K562 (cell line): ENCODE results near the gene BNC2. TPM values are rescaled to one million over a fixed set of nuclear protein-coding genes. Genes with fewer than 3 reads are reported as not detected.

Experiments used
- ATAC-seq: fragments of 200-7000 bp; cut with Tn5 transposase; 3 replicates; pipeline ENCODE4 v1.9.1; 2020; ENCODE audit warnings: moderate library complexity
- BruUV-seq: library from RNA; stranded (reverse); fragments of 400-500 nt; replicated peaks from 2 replicates; lab custom pipeline; 2021; lab: Mats Ljungman, UMichigan
- CTCF ChIA-PET: fragments of 300-600 bp; formaldehyde crosslinking; extraction: SDS; loops from one replicate; lab custom pipeline; 2021; ENCODE audit warnings: low intra/inter-chr PET ratio; lab: Yijun Ruan, JAX
- POLR2A ChIA-PET: fragments of 300-600, 350-650 bp; sonication (Branson Sonifier 250); formaldehyde crosslinking; extraction: SDS; loops from one replicate; lab custom pipeline; 2021; ENCODE audit warnings: antibody characterized with exemption, inconsistent platforms; lab: Yijun Ruan, JAX
- DNase-seq, 4 experiments: peaks; one replicate each; pipeline versions ENCODE4 v3.0.0 to v3.0.0-alpha.2; 2011 to 2018; ENCODE audit warnings: low spot score in 3 of 4, mixed read lengths in 3 of 4; ENCODE audit errors: extremely low read depth in 1 of 4
- FAIRE-seq: peaks from 2 replicates; lab custom pipeline; 2011; peaks lifted over from hg19 to GRCh38; lab: Jason Lieb, UNC
- H2AFZ ChIP-seq: 2 replicates; pipeline ENCODE4 v1.6.0; 2011; ENCODE audit warnings: low read depth, low read length, control low read depth, inconsistent platforms
- H3K27ac ChIP-seq: fragments of 200-600 bp; 3 replicates; pipeline ENCODE4 v1.8.0; 2011; ENCODE audit warnings: low read depth, mild to moderate bottlenecking, control low read depth, inconsistent platforms, low read length, moderate library complexity, mixed read lengths; ENCODE audit errors: extremely low read depth
- H3K27me3 ChIP-seq, 2 experiments: fragments of 300-600 bp in 1 of 2; 2 replicates in 1 of 2; 3 replicates in 1 of 2; pipeline versions ENCODE4 v1.6.0 to v1.8.0; 2011; ENCODE audit warnings: inconsistent platforms in 2 of 2, low read length in 2 of 2, mild to moderate bottlenecking in 1 of 2, mixed read lengths in 1 of 2, moderate library complexity in 1 of 2; ENCODE audit not compliant: control insufficient read depth in 2 of 2, insufficient read depth in 2 of 2
- H3K36me3 ChIP-seq: fragments of 300-600 bp; 3 replicates; pipeline ENCODE4 v1.8.0; 2011; ENCODE audit warnings: mild to moderate bottlenecking, low read length, inconsistent platforms; ENCODE audit not compliant: control insufficient read depth, insufficient read depth
- H3K4me1 ChIP-seq, 2 experiments: fragments of 200-600 bp in 1 of 2; replicated peaks in 1 of 2; 2 replicates in 1 of 2; 3 replicates in 1 of 2; pipeline versions ENCODE4 v1.5.1 to v1.8.0; 2011; ENCODE audit warnings: inconsistent platforms in 2 of 2, low read length in 2 of 2, mild to moderate bottlenecking in 1 of 2, mixed read lengths in 1 of 2, moderate library complexity in 1 of 2; ENCODE audit not compliant: control insufficient read depth in 2 of 2, insufficient read depth in 2 of 2
- H3K4me2 ChIP-seq: 2 replicates; pipeline ENCODE4 v1.6.1; 2011; ENCODE audit warnings: low read length, control low read depth, inconsistent platforms, mixed read lengths; ENCODE audit not compliant: insufficient read depth
- H3K4me3 ChIP-seq: fragments of 200-600 bp; sonication (generic), shearing (Covaris generic); 2 replicates; pipeline ENCODE4 v1.5.1; 2016; ENCODE audit warnings: control low read depth, inconsistent platforms
- H3K79me2 ChIP-seq: fragments of 200-600 bp; 3 replicates; pipeline ENCODE4 v1.8.0; 2011; ENCODE audit warnings: low read length, inconsistent platforms; ENCODE audit not compliant: control insufficient read depth, insufficient read depth
- H3K9ac ChIP-seq, 2 experiments: 2 replicates each; pipeline versions ENCODE4 v1.6.0 to v1.6.1; 2011; ENCODE audit warnings: low read depth in 2 of 2, low read length in 2 of 2, control low read depth in 1 of 2, inconsistent platforms in 1 of 2, mild to moderate bottlenecking in 1 of 2, mixed read lengths in 1 of 2; ENCODE audit not compliant: insufficient read depth in 1 of 2
- H3K9me1 ChIP-seq: one replicate; pipeline ENCODE4 v1.6.0; 2011; ENCODE audit warnings: inconsistent platforms, mild to moderate bottlenecking, low read length, moderate library complexity; ENCODE audit not compliant: control insufficient read depth, insufficient read depth
- H3K9me3 ChIP-seq: replicated peaks from 2 replicates; pipeline ENCODE4 v1.5.1; 2011; ENCODE audit warnings: low read depth, low read length, inconsistent platforms; ENCODE audit not compliant: control insufficient read depth, insufficient read depth
- H4K20me1 ChIP-seq: replicated peaks from 2 replicates; pipeline ENCODE4 v1.6.1; 2011; ENCODE audit warnings: low read length, inconsistent platforms, mixed read lengths; ENCODE audit not compliant: control insufficient read depth, insufficient read depth
- E2F6 ChIP-seq, 2 experiments: IDR thresholded peaks; 2 replicates each; pipeline ENCODE4 v1.6.1; 2011; ENCODE audit warnings: borderline replicate concordance in 1 of 2, control low read depth in 1 of 2, low read depth in 1 of 2, low read length in 1 of 2, mild to moderate bottlenecking in 1 of 2, mixed read lengths in 1 of 2, moderate library complexity in 1 of 2; ENCODE audit not compliant: insufficient read depth in 1 of 2, insufficient read length in 1 of 2, poor library complexity in 1 of 2, severe bottlenecking in 1 of 2; ENCODE audit errors: extremely low read depth in 1 of 2
- E2F8 ChIP-seq: fragments of 450-650 bp; IDR thresholded peaks from 2 replicates; pipeline ENCODE4 v1.7.1; 2018; ENCODE audit warnings: mild to moderate bottlenecking, low read depth; ENCODE audit not compliant: partially characterized antibody
- FOXM1 ChIP-seq, 2 experiments: fragments of 450-650 bp in 1 of 2; sonication (generic) in 1 of 2; formaldehyde crosslinking in 1 of 2; IDR thresholded peaks; 2 replicates each; pipeline versions ENCODE4 v1.6.1 to v1.9.0; 2017 to 2022; ENCODE audit warnings: low read depth in 2 of 2, mild to moderate bottlenecking in 2 of 2, missing genetic modification reagents in 1 of 2, moderate library complexity in 1 of 2
- GMEB1 ChIP-seq: fragments of 250-450 bp; sonication (Bioruptor Pico); IDR thresholded peaks from 2 replicates; pipeline ENCODE4 v1.4.0; 2020; ENCODE audit warnings: mild to moderate bottlenecking
- HDAC6 ChIP-seq: IDR thresholded peaks from 2 replicates; pipeline ENCODE4 v1.6.1; 2012; ENCODE audit warnings: low read depth, mild to moderate bottlenecking, control low read depth, inconsistent platforms, low read length, moderate library complexity
- HMGXB4 ChIP-seq: sonication (generic); formaldehyde crosslinking; IDR thresholded peaks from 2 replicates; pipeline ENCODE4 v1.8.1; 2023; ENCODE audit warnings: mild to moderate bottlenecking, missing genetic modification reagents
- ZBTB1 ChIP-seq: sonication (generic); formaldehyde crosslinking; IDR thresholded peaks from 2 replicates; pipeline ENCODE4 v1.8.1; 2023; ENCODE audit warnings: missing genetic modification reagents, low read depth, mild to moderate bottlenecking, borderline replicate concordance
- ZFP30 ChIP-seq: fragments of 250-450 bp; sonication (Bioruptor Pico); IDR thresholded peaks from 2 replicates; pipeline ENCODE4 v1.8.0; 2022; ENCODE audit warnings: moderate library complexity, mild to moderate bottlenecking, inconsistent platforms, borderline replicate concordance
- ZNF253 ChIP-seq: fragments of 250-450 bp; sonication (Bioruptor Pico); conservative IDR thresholded peaks from 2 replicates; pipeline ENCODE4 v1.6.1; 2021; ENCODE audit warnings: mild to moderate bottlenecking
- ZNF384 ChIP-seq: IDR thresholded peaks from 2 replicates; pipeline ENCODE4 v1.6.1; 2012; ENCODE audit warnings: low read depth, low read length, improper control_type of control experiment
- ZNF764 ChIP-seq: fragments of 250-450 bp; sonication (Bioruptor Pico); IDR thresholded peaks from 2 replicates; pipeline ENCODE4 v1.4.0; 2020; ENCODE audit warnings: low read depth, mild to moderate bottlenecking, moderate library complexity
- WGBS: fragments of 100-300 bp; shearing (Covaris generic); methylation state at CpG from one replicate; pipeline ENCODE4 v1.1.6; 2016; ENCODE audit warnings: low coverage, mixed read lengths; ENCODE audit not compliant: insufficient coverage; ENCODE audit errors: missing lambda C conversion rate; 5-methylcytosine and 5-hydroxymethylcytosine counted together
- in situ Hi-C: fragments of 300-500 bp; cut with MboI; formaldehyde crosslinking; loops from 4 replicates; pipeline ENCODE4 v1.15.0; 2018; ENCODE audit warnings: inconsistent platforms, mixed read lengths
- intact Hi-C: fragments of 100-400 bp; cut with micrococcal nuclease; formaldehyde crosslinking; loops from 2 replicates; pipeline ENCODE4 v1.14.2; 2022
- polyA plus RNA-seq, 8 experiments: library from polyadenylated mRNA; depleted of rRNA in 4 of 8; stranded (reverse) in 5 of 8; unstranded in 3 of 8; fragments of >200 nt; fragmentation: Nextera tagmentation in 2 of 8; fragmentation: Illumina TruSeq in 1 of 8; extraction: Ambion mirVana in 2 of 8; extraction: Trizol in 1 of 8; gene quantifications; 2 replicates each; pipeline versions ENCODE4 v1.2.1 to v1.2.3, GENCODE V29; 2011 to 2014; ENCODE audit warnings: inconsistent platforms in 1 of 8, missing spikeins in 1 of 8
- total RNA-seq, 7 experiments: library from RNA; depleted of rRNA in 6 of 7; stranded (reverse); fragments of >200 nt in 6 of 7; fragmentation: Illumina TruSeq in 2 of 7; extraction: Trizol in 2 of 7; gene quantifications; 2 replicates each; pipeline versions ENCODE4 v1.2.1 to v1.2.3, GENCODE V29; 2011 to 2021; ENCODE audit warnings: low replicate concordance in 1 of 7

BNC2 gene
- total and polyA plus RNA-seq, 9 of the 15 experiments (the other 6 are each of a cell fraction or from before 2014, with no cell fraction given) = not detected

- TF ChIP-seq FOXM1 (IDR thresholded peaks at IDR 0.05; ENCODE audit: low read depth) (no peak), FOXM1 (CRISPR knock-in tag; IDR thresholded peaks at IDR 0.05; ENCODE audit: low read depth) (no peak), E2F6 (IDR thresholded peaks at IDR 0.05; ENCODE audit: borderline replicate concordance in 1 of 2, extremely low read depth in 1 of 2, insufficient read depth in 1 of 2, insufficient read length in 1 of 2, low read depth in 1 of 2, low read length in 1 of 2, poor library complexity in 1 of 2, severe bottlenecking in 1 of 2) (no peak), ZNF384 (no peak), GMEB1 (CRISPR knock-in tag) (no peak), ZFP30 (CRISPR knock-in tag) (no peak)
Measured at GRCh38 chr9:16672501-16672900, 198.0 kb downstream of the BNC2 start (continued).

- H3K4me3 ChIP-seq = no peak overlapping the region
- ATAC-seq = no peak
- H3K79me2 ChIP-seq = no peaks in the 10 kb centered on the region
- DNase-seq = no peak
- H3K4me1 ChIP-seq = no peaks in the 10 kb centered on the region
- no peaks in the 10 kb centered on the region for H3K36me3 ChIP-seq
- H3K27ac ChIP-seq = no peak overlapping the region
- CTCF ChIA-PET = no interaction called here
- no peaks in the 10 kb centered on the region for H3K9me3 ChIP-seq
- H3K27me3 ChIP-seq = no peaks in the 10 kb centered on the region
- no peak overlapping the region for H2AFZ ChIP-seq
- H3K9ac ChIP-seq = no peak overlapping the region
- H3K4me2 ChIP-seq = no peak overlapping the region
- 0% methylated on average over 1 of the region's 1 CpG for WGBS
- intact Hi-C loops = no loop called here
- POLR2A ChIA-PET = no interaction called here
- no peaks in the 10 kb centered on the region for H4K20me1 ChIP-seq
- in situ Hi-C loops = no loop called here
- no peaks in the 10 kb centered on the region for H3K9me1 ChIP-seq
- no TSS peak for BruUV-seq
- no peak for FAIRE-seq
- TF ChIP-seq E2F8 (no peak), ZNF253 (CRISPR knock-in tag) (no peak), HMGXB4 (CRISPR knock-in tag) (no peak), ZNF764 (CRISPR knock-in tag) (no peak), ZBTB1 (no peak), HDAC6 (no peak)
Measured at GRCh38 chr9:16671591-16672137, 198.8 kb downstream of the BNC2 start.
